Mesenchymal stem cell (in vitro differentiated cells and primary cell): Measurements from ENCODE around the gene HIRA.

ENCODE experiments used
- DNase-seq: peaks from one replicate; pipeline ENCODE4 v3.0.0-alpha.2; 2013
- H2AFZ ChIP-seq: one replicate; pipeline ENCODE4 v1.6.1; 2013; ENCODE audit warnings: low read depth, mild to moderate bottlenecking, control low read depth, inconsistent platforms, low read length, moderate library complexity
- H2AK5ac ChIP-seq: 2 replicates; pipeline ENCODE4 v1.6.1; 2013; ENCODE audit warnings: low read length, moderate library complexity, mild to moderate bottlenecking, inconsistent platforms; ENCODE audit not compliant: severe bottlenecking
- H2BK120ac ChIP-seq: one replicate; pipeline ENCODE4 v1.6.1; 2013; ENCODE audit warnings: low read depth, mild to moderate bottlenecking, inconsistent platforms, low read length, moderate library complexity
- H2BK12ac ChIP-seq, 2 experiments: one replicate each; pipeline ENCODE4 v1.6.1; 2013; ENCODE audit warnings: inconsistent platforms in 2 of 2, low read length in 2 of 2, mild to moderate bottlenecking in 2 of 2, moderate library complexity in 2 of 2, control low read depth in 1 of 2
- H2BK15ac ChIP-seq: one replicate; pipeline ENCODE4 v1.6.1; 2013; ENCODE audit warnings: mild to moderate bottlenecking, low read depth, inconsistent platforms; ENCODE audit not compliant: poor library complexity, severe bottlenecking
- H2BK5ac ChIP-seq: 2 replicates; pipeline ENCODE4 v1.6.1; 2013; ENCODE audit warnings: low read depth, mild to moderate bottlenecking, low read length, control low read depth, inconsistent platforms; ENCODE audit not compliant: poor library complexity, severe bottlenecking
- H3K14ac ChIP-seq, 2 experiments: one replicate each; pipeline ENCODE4 v1.6.1; 2013; ENCODE audit warnings: inconsistent platforms in 2 of 2, low read length in 2 of 2, control low read depth in 1 of 2, mild to moderate bottlenecking in 1 of 2, moderate library complexity in 1 of 2
- H3K18ac ChIP-seq, 2 experiments: one replicate each; pipeline ENCODE4 v1.6.1; 2013; ENCODE audit warnings: inconsistent platforms in 2 of 2, low read length in 2 of 2, control low read depth in 1 of 2, low read depth in 1 of 2, mild to moderate bottlenecking in 1 of 2
- H3K23ac ChIP-seq, 2 experiments: one replicate each; pipeline ENCODE4 v1.6.1; 2013; ENCODE audit warnings: inconsistent platforms in 2 of 2, low read length in 2 of 2, mild to moderate bottlenecking in 2 of 2, moderate library complexity in 2 of 2, control low read depth in 1 of 2
- H3K27ac ChIP-seq: 2 replicates; pipeline ENCODE4 v1.5.1; 2013; ENCODE audit warnings: mild to moderate bottlenecking, moderate library complexity, low read length, control low read depth, inconsistent platforms; ENCODE audit not compliant: poor library complexity, severe bottlenecking
- H3K27me3 ChIP-seq, 2 experiments: 2 replicates each; pipeline versions ENCODE4 v1.6.1 to v1.7.0; 2013; ENCODE audit warnings: low read length in 2 of 2, mild to moderate bottlenecking in 2 of 2, moderate library complexity in 2 of 2, control low read depth in 1 of 2, inconsistent platforms in 1 of 2; ENCODE audit not compliant: control insufficient read depth in 1 of 2, insufficient read depth in 1 of 2
- H3K36me3 ChIP-seq, 2 experiments: 2 replicates each; pipeline versions ENCODE4 v1.6.1 to v1.7.0; 2013; ENCODE audit warnings: low read length in 2 of 2, control low read depth in 1 of 2, inconsistent platforms in 1 of 2, low read depth in 1 of 2, mild to moderate bottlenecking in 1 of 2; ENCODE audit not compliant: insufficient read depth in 2 of 2, control insufficient read depth in 1 of 2
- H3K4ac ChIP-seq, 2 experiments: one replicate each; pipeline ENCODE4 v1.6.1; 2013; ENCODE audit warnings: inconsistent platforms in 2 of 2, low read length in 2 of 2, mild to moderate bottlenecking in 2 of 2, moderate library complexity in 2 of 2, control low read depth in 1 of 2, low read depth in 1 of 2
- H3K4me1 ChIP-seq: 2 replicates; pipeline ENCODE4 v1.6.1; 2013; ENCODE audit warnings: low read depth, low read length, control low read depth; ENCODE audit not compliant: control insufficient read depth, insufficient read depth
- H3K4me2 ChIP-seq: 2 replicates; pipeline ENCODE4 v1.6.1; 2013; ENCODE audit warnings: low read length, mild to moderate bottlenecking, inconsistent platforms; ENCODE audit not compliant: poor library complexity, severe bottlenecking
- H3K4me3 ChIP-seq, 2 experiments: 2 replicates each; pipeline versions ENCODE4 v1.5.1 to v1.7.0; 2013; ENCODE audit warnings: low read length in 2 of 2, mild to moderate bottlenecking in 2 of 2, control low read depth in 1 of 2, low read depth in 1 of 2; ENCODE audit not compliant: insufficient read depth in 1 of 2
- H3K79me1 ChIP-seq: replicated peaks from 2 replicates; pipeline ENCODE4 v1.6.1; 2013; ENCODE audit warnings: mild to moderate bottlenecking, control low read depth, low read length, inconsistent platforms; ENCODE audit not compliant: poor library complexity, severe bottlenecking
- H3K9ac ChIP-seq: 2 replicates; pipeline ENCODE4 v1.7.0; 2013; ENCODE audit warnings: mild to moderate bottlenecking, low read length, moderate library complexity
- H3K9me3 ChIP-seq: 2 replicates; pipeline ENCODE4 v1.7.0; 2013; ENCODE audit warnings: mild to moderate bottlenecking, low read length; ENCODE audit not compliant: control insufficient read depth
- H4K8ac ChIP-seq: one replicate; pipeline ENCODE4 v1.6.1; 2013; ENCODE audit warnings: inconsistent platforms, mild to moderate bottlenecking, low read length, moderate library complexity
- H4K91ac ChIP-seq: one replicate; pipeline ENCODE4 v1.6.1; 2013; ENCODE audit warnings: mild to moderate bottlenecking, low read length, inconsistent platforms
- WGBS: methylation state at CpG from one replicate; pipeline ENCODE4 v1.1.7; 2013; ENCODE audit warnings: mixed read lengths; 5-methylcytosine and 5-hydroxymethylcytosine counted together

Gene HIRA

GRCh38 chr22:19354201-19354600 lies 77.3 kb downstream of the HIRA start:
- H4K8ac ChIP-seq: no peak overlapping the region
- H3K27me3 ChIP-seq: no peaks in the 10 kb centered on the region
- H3K9me3 ChIP-seq: no peaks in the 10 kb centered on the region
- no peak overlapping the region for H2AFZ ChIP-seq
- peaks cover 76 to 98% of the 10 kb centered on the region in 2 experiments for H3K36me3 ChIP-seq
- no peak overlapping the region for H2BK15ac ChIP-seq
- H3K18ac ChIP-seq: no peak overlapping the region
- no peak overlapping the region for H3K4ac ChIP-seq
- no peak overlapping the region for H3K4me3 ChIP-seq
- H3K79me1 ChIP-seq: peaks cover 2% of the 10 kb centered on the region
- no peak overlapping the region for H2AK5ac ChIP-seq
- WGBS: 98% methylated on average over 5 of the region's 5 CpGs
- no peak overlapping the region for H2BK12ac ChIP-seq
- H3K4me1 ChIP-seq: peaks cover 4% of the 10 kb centered on the region
- no peak overlapping the region for H3K23ac ChIP-seq
- no peak overlapping the region for H3K27ac ChIP-seq
- no peak for DNase-seq
- no peak overlapping the region for H3K14ac ChIP-seq
- no peak overlapping the region for H2BK120ac ChIP-seq
- no peak overlapping the region for H3K9ac ChIP-seq
- H4K91ac ChIP-seq: no peak overlapping the region
- no peak overlapping the region for H3K4me2 ChIP-seq
- no peak overlapping the region for H2BK5ac ChIP-seq

- Histone ChIP-seq H2BK12ac (no peak overlapping the region), H3K23ac (no peak overlapping the region), H4K8ac (no peak overlapping the region), H3K4me1 (peaks cover 4% of the 10 kb centered on the region), H3K27ac (no peak overlapping the region), H3K79me1 (peaks cover 2% of the 10 kb centered on the region), H3K27me3 (no peaks in the 10 kb centered on the region), H3K9ac (no peak overlapping the region), H4K91ac (peak overlapping the region; percentile 20), H3K9me3 (no peaks in the 10 kb centered on the region), H2AK5ac (no peak overlapping the region), H3K36me3 (peaks cover 72 to 95% of the 10 kb centered on the region in 2 experiments), H3K4me3 (peak overlapping the region in 1 of 2 experiments; percentile 19), H2BK5ac (no peak overlapping the region), H2BK120ac (no peak overlapping the region), H2AFZ (no peak overlapping the region), H3K18ac (no peak overlapping the region), H3K4me2 (no peak overlapping the region), H3K4ac (no peak overlapping the region), H3K14ac (no peak overlapping the region), H2BK15ac (no peak overlapping the region)
- WGBS: 94% methylated on average over 18 of the region's 18 CpGs
- no peak for DNase-seq
These were observed 78.0 kb downstream of the HIRA start for GRCh38 chr22:19353363-19354131.

- no peak for DNase-seq
- Histone ChIP-seq H2BK5ac (no peak overlapping the region), H3K18ac (no peak overlapping the region)
These were observed 78.8 kb downstream of the HIRA start for GRCh38 chr22:19352766-19353165.

GRCh38 chr22:19352217-19352616 lies 79.3 kb downstream of the HIRA start:
- no peak for DNase-seq
- no peak overlapping the region for H2BK120ac ChIP-seq
- H2BK5ac ChIP-seq: no peak overlapping the region
- peaks cover 2% of the 10 kb centered on the region for H3K4me1 ChIP-seq
- H2BK12ac ChIP-seq: no peak overlapping the region
- H3K4me2 ChIP-seq: no peak overlapping the region
- no peak overlapping the region for H3K4me3 ChIP-seq
- no peak overlapping the region for H2BK15ac ChIP-seq
- peaks cover 65 to 93% of the 10 kb centered on the region in 2 experiments for H3K36me3 ChIP-seq
- no peak overlapping the region for H4K8ac ChIP-seq
- H4K91ac ChIP-seq: no peak overlapping the region
- WGBS: 94% methylated on average over 4 of the region's 6 CpGs
- H3K9ac ChIP-seq: no peak overlapping the region
- H3K27ac ChIP-seq: no peak overlapping the region
- H3K23ac ChIP-seq: no peak overlapping the region
- no peak overlapping the region for H3K14ac ChIP-seq
- H3K18ac ChIP-seq: no peak overlapping the region
- no peak overlapping the region for H2AK5ac ChIP-seq
- H3K9me3 ChIP-seq: no peaks in the 10 kb centered on the region
- H3K27me3 ChIP-seq: no peaks in the 10 kb centered on the region
- H3K4ac ChIP-seq: no peak overlapping the region
- H2AFZ ChIP-seq: no peak overlapping the region
- H3K79me1 ChIP-seq: peaks cover 2% of the 10 kb centered on the region

More at GRCh38 chr22:19352766-19353165, 78.8 kb downstream of the HIRA start:
- peaks cover 68 to 95% of the 10 kb centered on the region in 2 experiments for H3K36me3 ChIP-seq
- H3K9me3 ChIP-seq: no peaks in the 10 kb centered on the region
- no peak overlapping the region for H2AK5ac ChIP-seq
- no peak overlapping the region for H3K23ac ChIP-seq
- H4K91ac ChIP-seq: no peak overlapping the region
- no peak overlapping the region for H3K9ac ChIP-seq
- no peak overlapping the region for H3K27ac ChIP-seq
- H3K4ac ChIP-seq: no peak overlapping the region
- H3K4me3 ChIP-seq: no peak overlapping the region
- no peaks in the 10 kb centered on the region for H3K27me3 ChIP-seq
- peaks cover 2% of the 10 kb centered on the region for H3K79me1 ChIP-seq
- H2AFZ ChIP-seq: no peak overlapping the region
- H3K4me2 ChIP-seq: no peak overlapping the region
- 96% methylated on average over 4 of the region's 4 CpGs for WGBS
- H3K14ac ChIP-seq: no peak overlapping the region
- H2BK120ac ChIP-seq: no peak overlapping the region
- no peak overlapping the region for H2BK15ac ChIP-seq
- H3K4me1 ChIP-seq: peaks cover 2% of the 10 kb centered on the region
- H2BK12ac ChIP-seq: no peak overlapping the region
- no peak overlapping the region for H4K8ac ChIP-seq
